Upper lobe of left lung (tissue), 4 donors: ENCODE measurements around the gene KRTAP1-5.

ENCODE experiments used
- CTCF ChIP-seq, 6 experiments: fragments of 450-650 bp in 4 of 6; fragments of 200-600 bp in 2 of 6; sonication (generic) in 2 of 6; IDR thresholded peaks; one replicate each; pipeline ENCODE4 v1.5.1; 2016 to 2019; ENCODE audit warnings: antibody characterized with exemption in 6 of 6
- POLR2AphosphoS5 ChIP-seq, 2 donors: sonication (generic); formaldehyde crosslinking; IDR thresholded peaks; one replicate each; pipeline ENCODE4 v1.5.1; 2017; ENCODE audit warnings: antibody characterized with exemption in 2 of 2

GRCh38 chr17:41057547-41057946, 30.5 kb upstream of the KRTAP1-5 start:
- no peak for TF ChIP-seq POLR2AphosphoS5 (IDR thresholded peaks at IDR 0.05)
- no peak for TF ChIP-seq CTCF (IDR thresholded peaks at IDR 0.05)
